HepG2 (cell line): ENCODE data around the gene TXNDC2. TPM values are rescaled to one million over a fixed set of nuclear protein-coding genes. Genes with fewer than 3 reads are reported as not detected.

ENCODE experiments used
- ATF1 ChIP-seq: IDR thresholded peaks from 2 replicates; pipeline ENCODE4 v1.6.1; 2016; ENCODE audit warnings: mild to moderate bottlenecking, control low read depth
- ATF3 ChIP-seq: sonication (generic); formaldehyde crosslinking; IDR thresholded peaks from 2 replicates; pipeline ENCODE4 v1.4.0; 2020; ENCODE audit warnings: missing genetic modification reagents
- BHLHE40 ChIP-seq: IDR thresholded peaks from 2 replicates; pipeline ENCODE4 v1.6.1; 2011; ENCODE audit warnings: low read length, improper control_type of control experiment
- CEBPG ChIP-seq: IDR thresholded peaks from 2 replicates; pipeline ENCODE4 v1.6.1; 2016
- GATAD2A ChIP-seq: IDR thresholded peaks from 2 replicates; pipeline ENCODE4 v1.6.1; 2016
- GRHL1 ChIP-seq: sonication (generic); formaldehyde crosslinking; conservative IDR thresholded peaks from 2 replicates; pipeline ENCODE4 v1.8.0; 2022; ENCODE audit warnings: missing genetic modification reagents
- MYNN ChIP-seq: sonication (generic); formaldehyde crosslinking; IDR thresholded peaks from 2 replicates; pipeline ENCODE4 v1.4.0; 2020; ENCODE audit warnings: mild to moderate bottlenecking, low read depth, missing genetic modification reagents
- SOX6 ChIP-seq, 2 experiments: fragments of 450-650 bp in 1 of 2; sonication (generic) in 1 of 2; formaldehyde crosslinking in 1 of 2; IDR thresholded peaks; 2 replicates each; pipeline versions ENCODE4 v1.4.0 to v1.6.1; 2017 to 2020; ENCODE audit warnings: antibody characterized with exemption in 1 of 2, mild to moderate bottlenecking in 1 of 2, missing genetic modification reagents in 1 of 2
- ZBTB43 ChIP-seq: sonication (generic); formaldehyde crosslinking; conservative IDR thresholded peaks from 2 replicates; pipeline ENCODE4 v1.4.0; 2020; ENCODE audit warnings: missing genetic modification reagents
- ZFP82 ChIP-seq: sonication (generic); formaldehyde crosslinking; IDR thresholded peaks from 2 replicates; pipeline ENCODE4 v1.5.1; 2020; ENCODE audit warnings: mild to moderate bottlenecking, missing genetic modification reagents, borderline replicate concordance
- ZKSCAN8 ChIP-seq: IDR thresholded peaks from 2 replicates; pipeline ENCODE4 v1.6.1; 2016; ENCODE audit warnings: borderline replicate concordance, missing genetic modification reagents, missing compliant biosample characterization
- ZNF143 ChIP-seq: sonication (generic); formaldehyde crosslinking; IDR thresholded peaks from 2 replicates; pipeline ENCODE4 v1.4.0; 2020; ENCODE audit warnings: missing genetic modification reagents
- ZNF225 ChIP-seq: sonication (generic); formaldehyde crosslinking; IDR thresholded peaks from 2 replicates; pipeline ENCODE4 v1.4.0; 2020; ENCODE audit warnings: mild to moderate bottlenecking, missing genetic modification reagents
- ZNF275 ChIP-seq: sonication (generic); formaldehyde crosslinking; IDR thresholded peaks from 2 replicates; pipeline ENCODE4 v1.8.0; 2022; ENCODE audit warnings: missing genetic modification reagents, mild to moderate bottlenecking, inconsistent platforms, borderline replicate concordance
- polyA plus RNA-seq, 8 experiments: library from polyadenylated mRNA; depleted of rRNA in 3 of 8; stranded (reverse) in 7 of 8; unstranded in 1 of 8; fragments of >200 nt; fragmentation: Illumina TruSeq in 4 of 8; extraction: Trizol in 4 of 8; gene quantifications; 2 replicates each; pipeline versions ENCODE4 v1.2.1 to v1.2.3, GENCODE V29; 2011 to 2016; ENCODE audit warnings: low read depth in 4 of 8, missing spikeins in 1 of 8, mixed read lengths in 1 of 8; ENCODE audit not compliant: insufficient read depth in 1 of 8
- total RNA-seq, 5 experiments: library from RNA; depleted of rRNA; stranded (reverse); fragments of >200 nt; fragmentation: Illumina TruSeq; extraction: Trizol; gene quantifications; 2 replicates each; pipeline ENCODE4 v1.2.3, GENCODE V29; 2016; ENCODE audit warnings: low read depth in 1 of 5
- TF ChIP-seq, protein P1 (sequence below): sonication (generic); formaldehyde crosslinking; IDR thresholded peaks from 2 replicates; pipeline ENCODE4 v1.5.0; 2020; ENCODE audit warnings: missing genetic modification reagents
- TF ChIP-seq, protein P2 (sequence below): sonication (generic); formaldehyde crosslinking; IDR thresholded peaks from 2 replicates; pipeline ENCODE4 v1.9.0; 2021; ENCODE audit warnings: mild to moderate bottlenecking, missing genetic modification reagents

The TXNDC2 gene
- total and polyA plus RNA-seq, 2 of the 13 experiments (the other 11 are each of a cell fraction or from before 2014, with no cell fraction given): not detected

- TF ChIP-seq, protein P1, sequence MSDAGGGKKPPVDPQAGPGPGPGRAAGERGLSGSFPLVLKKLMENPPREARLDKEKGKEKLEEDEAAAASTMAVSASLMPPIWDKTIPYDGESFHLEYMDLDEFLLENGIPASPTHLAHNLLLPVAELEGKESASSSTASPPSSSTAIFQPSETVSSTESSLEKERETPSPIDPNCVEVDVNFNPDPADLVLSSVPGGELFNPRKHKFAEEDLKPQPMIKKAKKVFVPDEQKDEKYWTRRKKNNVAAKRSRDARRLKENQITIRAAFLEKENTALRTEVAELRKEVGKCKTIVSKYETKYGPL (CRISPR knock-in tag): no peak
- TF ChIP-seq CEBPG (CRISPR knock-in tag) (no peak), ZKSCAN8 (CRISPR knock-in tag) (no peak), ZNF275 (CRISPR knock-in tag) (0 out of 2 replicates have a peak, but pooled peaks have one; percentile 59), ATF3 (CRISPR knock-in tag) (no peak), SOX6 (IDR thresholded peaks at IDR 0.05) (no peak), SOX6 (CRISPR knock-in tag; IDR thresholded peaks at IDR 0.05) (peak; percentile 48), MYNN (CRISPR knock-in tag) (0 out of 2 replicates have a peak, but pooled peaks have one; percentile 59), ZBTB43 (CRISPR knock-in tag) (no peak; the same call in 1 of the 2 replicates), ZNF143 (CRISPR knock-in tag) (peak; percentile 96), ZNF225 (CRISPR knock-in tag) (no peak), ATF1 (no peak), GRHL1 (CRISPR knock-in tag) (no peak), ZFP82 (CRISPR knock-in tag) (no peak), GATAD2A (CRISPR knock-in tag) (no peak), BHLHE40 (peak; percentile 43; the same call in 1 of the 2 replicates)
- TF ChIP-seq, protein P2, sequence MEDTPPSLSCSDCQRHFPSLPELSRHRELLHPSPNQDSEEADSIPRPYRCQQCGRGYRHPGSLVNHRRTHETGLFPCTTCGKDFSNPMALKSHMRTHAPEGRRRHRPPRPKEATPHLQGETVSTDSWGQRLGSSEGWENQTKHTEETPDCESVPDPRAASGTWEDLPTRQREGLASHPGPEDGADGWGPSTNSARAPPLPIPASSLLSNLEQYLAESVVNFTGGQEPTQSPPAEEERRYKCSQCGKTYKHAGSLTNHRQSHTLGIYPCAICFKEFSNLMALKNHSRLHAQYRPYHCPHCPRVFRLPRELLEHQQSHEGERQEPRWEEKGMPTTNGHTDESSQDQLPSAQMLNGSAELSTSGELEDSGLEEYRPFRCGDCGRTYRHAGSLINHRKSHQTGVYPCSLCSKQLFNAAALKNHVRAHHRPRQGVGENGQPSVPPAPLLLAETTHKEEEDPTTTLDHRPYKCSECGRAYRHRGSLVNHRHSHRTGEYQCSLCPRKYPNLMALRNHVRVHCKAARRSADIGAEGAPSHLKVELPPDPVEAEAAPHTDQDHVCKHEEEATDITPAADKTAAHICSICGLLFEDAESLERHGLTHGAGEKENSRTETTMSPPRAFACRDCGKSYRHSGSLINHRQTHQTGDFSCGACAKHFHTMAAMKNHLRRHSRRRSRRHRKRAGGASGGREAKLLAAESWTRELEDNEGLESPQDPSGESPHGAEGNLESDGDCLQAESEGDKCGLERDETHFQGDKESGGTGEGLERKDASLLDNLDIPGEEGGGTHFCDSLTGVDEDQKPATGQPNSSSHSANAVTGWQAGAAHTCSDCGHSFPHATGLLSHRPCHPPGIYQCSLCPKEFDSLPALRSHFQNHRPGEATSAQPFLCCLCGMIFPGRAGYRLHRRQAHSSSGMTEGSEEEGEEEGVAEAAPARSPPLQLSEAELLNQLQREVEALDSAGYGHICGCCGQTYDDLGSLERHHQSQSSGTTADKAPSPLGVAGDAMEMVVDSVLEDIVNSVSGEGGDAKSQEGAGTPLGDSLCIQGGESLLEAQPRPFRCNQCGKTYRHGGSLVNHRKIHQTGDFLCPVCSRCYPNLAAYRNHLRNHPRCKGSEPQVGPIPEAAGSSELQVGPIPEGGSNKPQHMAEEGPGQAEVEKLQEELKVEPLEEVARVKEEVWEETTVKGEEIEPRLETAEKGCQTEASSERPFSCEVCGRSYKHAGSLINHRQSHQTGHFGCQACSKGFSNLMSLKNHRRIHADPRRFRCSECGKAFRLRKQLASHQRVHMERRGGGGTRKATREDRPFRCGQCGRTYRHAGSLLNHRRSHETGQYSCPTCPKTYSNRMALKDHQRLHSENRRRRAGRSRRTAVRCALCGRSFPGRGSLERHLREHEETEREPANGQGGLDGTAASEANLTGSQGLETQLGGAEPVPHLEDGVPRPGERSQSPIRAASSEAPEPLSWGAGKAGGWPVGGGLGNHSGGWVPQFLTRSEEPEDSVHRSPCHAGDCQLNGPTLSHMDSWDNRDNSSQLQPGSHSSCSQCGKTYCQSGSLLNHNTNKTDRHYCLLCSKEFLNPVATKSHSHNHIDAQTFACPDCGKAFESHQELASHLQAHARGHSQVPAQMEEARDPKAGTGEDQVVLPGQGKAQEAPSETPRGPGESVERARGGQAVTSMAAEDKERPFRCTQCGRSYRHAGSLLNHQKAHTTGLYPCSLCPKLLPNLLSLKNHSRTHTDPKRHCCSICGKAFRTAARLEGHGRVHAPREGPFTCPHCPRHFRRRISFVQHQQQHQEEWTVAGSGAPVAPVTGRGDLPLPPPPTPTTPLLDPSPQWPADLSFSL (CRISPR knock-in tag): no peak
Measured at GRCh38 chr18:9913526-9914333, 28.0 kb downstream of the TXNDC2 start, which contains the start of gene VAPA (continued).
